Breast epithelium (tissue), 3 donors: ENCODE data around the gene SLC9A8.

ENCODE experiments used
- CTCF ChIP-seq, 3 donors: fragments of 450-650 bp; IDR thresholded peaks; one replicate each; pipeline ENCODE4 v1.5.1; 2016 to 2017; ENCODE audit warnings: antibody characterized with exemption in 3 of 3, mild to moderate bottlenecking in 3 of 3, moderate library complexity in 3 of 3
- POLR2A ChIP-seq: fragments of 450-650 bp; IDR thresholded peaks from one replicate; pipeline ENCODE4 v1.6.1; 2016; ENCODE audit warnings: antibody characterized with exemption, mild to moderate bottlenecking, moderate library complexity
- POLR2AphosphoS5 ChIP-seq, 3 donors: sonication (generic); formaldehyde crosslinking; IDR thresholded peaks; one replicate each; pipeline ENCODE4 v1.6.1; 2017; ENCODE audit warnings: antibody characterized with exemption in 3 of 3

GRCh38 chr20:49909499-49910339 lies 97.1 kb downstream of the SLC9A8 start:
- TF ChIP-seq CTCF (IDR thresholded peaks at IDR 0.05) = peak in 2 of 3 donors; percentile 6 to 39
- TF ChIP-seq POLR2A = no peak
- TF ChIP-seq POLR2AphosphoS5 (IDR thresholded peaks at IDR 0.05) = no peak
